Ovary (tissue), 9 donors: ENCODE measurements around the gene CARF. TPM values are rescaled to one million over a fixed set of nuclear protein-coding genes. Genes with fewer than 3 reads are reported as not detected.

ENCODE experiments used
- DNase-seq, 5 donors: peaks; one replicate each; pipeline ENCODE4 v3.0.0-alpha.2; 2019 to 2020
- H3K27ac ChIP-seq, 2 donors: fragments of 200-600 bp; one replicate each; pipeline versions ENCODE4 v1.5.1 to v1.8.0; 2019 to 2022
- H3K27me3 ChIP-seq: fragments of 200-600 bp; one replicate; pipeline ENCODE4 v1.8.0; 2022
- H3K36me3 ChIP-seq: fragments of 200-600 bp; sonication (generic); one replicate; pipeline ENCODE4 v1.5.1; 2019
- H3K4me1 ChIP-seq: one replicate; pipeline ENCODE4 v1.8.1; 2013; ENCODE audit warnings: mild to moderate bottlenecking, moderate library complexity; ENCODE audit not compliant: insufficient read depth
- H3K4me3 ChIP-seq: fragments of 200-600 bp; sonication (generic); one replicate; pipeline ENCODE4 v1.5.1; 2017
- H3K9me3 ChIP-seq, 2 donors: fragments of 200-600 bp in 1 of 2; sonication (generic) in 1 of 2; one replicate each; pipeline versions ENCODE4 v1.5.1 to v1.8.1; 2013 to 2019; ENCODE audit warnings: mild to moderate bottlenecking in 1 of 2, moderate library complexity in 1 of 2
- EP300 ChIP-seq: sonication (generic); formaldehyde crosslinking; IDR thresholded peaks from one replicate; pipeline ENCODE4 v1.6.1; 2017; ENCODE audit warnings: antibody characterized with exemption
- POLR2A ChIP-seq: fragments of 450-650 bp; IDR thresholded peaks from one replicate; pipeline ENCODE4 v1.6.1; 2017; ENCODE audit warnings: antibody characterized with exemption, mild to moderate bottlenecking, moderate library complexity
- WGBS, 3 donors: extraction: QIAGEN DNeasy Blood & Tissue Kit in 1 of 3; methylation state at CpG; one replicate each; pipeline versions ENCODE4 v1.1.5 to v1.1.7; 2013 to 2017; 5-methylcytosine and 5-hydroxymethylcytosine counted together
- intact Hi-C, 4 donors: fragments of 100-400 bp; cut with DNase I; formaldehyde crosslinking; loops; one replicate each; pipeline versions ENCODE4 v1.11.0 to v1.15.1; 2022 to 2023
- polyA plus RNA-seq, 2 donors: library from polyadenylated mRNA; stranded (reverse); fragments of 200-250 nt in 1 of 2; fragments of 350-450 nt in 1 of 2; fragmentation: Illumina TruSeq in 1 of 2; extraction: RNeasy Lipid Tissue Mini Kit (QIAGEN cat#74804) in 1 of 2; gene quantifications; one replicate each; pipeline ENCODE4 v1.2.3, GENCODE V29; 2013 to 2014
- total RNA-seq, 7 donors: library from RNA; depleted of rRNA in 2 of 7; stranded (reverse); fragments of >200 nt in 2 of 7; fragmentation: NEBNext Ultra II Directional in 3 of 7; extraction: Animal tissue kit (Norgen Biotek cat#: 25700) in 3 of 7; gene quantifications; one replicate each; pipeline versions ENCODE4 v1.1.0 to v1.2.4, GENCODE V29; 2016 to 2023
- TF ChIP-seq, protein P1 (sequence below), 3 donors: fragments of 450-650 bp in 2 of 3; fragments of 200-600 bp in 1 of 3; IDR thresholded peaks; one replicate each; pipeline versions ENCODE4 v1.5.1 to v1.8.0; 2016 to 2022; ENCODE audit warnings: antibody characterized with exemption in 3 of 3, mild to moderate bottlenecking in 1 of 3
- donor health status: DM: no; HTN: no; CAD: no; lungs with moderate emphysema.
- donor health status: DM: no; HTN: no; CAD: no.
- donor health status: Bipolar disorder and iron deficiency.
- donor health status: DM: yes; HTN: yes; CAD: no.
- donor health status: DM: no; HTN: no; CAD: no.
- donor health status: DM: yes; HTN: yes; CAD: no.

CARF gene
- total and polyA plus RNA-seq, 9 donors, result 4.4 to 15.5 (median 12.3) TPM

DNA sequence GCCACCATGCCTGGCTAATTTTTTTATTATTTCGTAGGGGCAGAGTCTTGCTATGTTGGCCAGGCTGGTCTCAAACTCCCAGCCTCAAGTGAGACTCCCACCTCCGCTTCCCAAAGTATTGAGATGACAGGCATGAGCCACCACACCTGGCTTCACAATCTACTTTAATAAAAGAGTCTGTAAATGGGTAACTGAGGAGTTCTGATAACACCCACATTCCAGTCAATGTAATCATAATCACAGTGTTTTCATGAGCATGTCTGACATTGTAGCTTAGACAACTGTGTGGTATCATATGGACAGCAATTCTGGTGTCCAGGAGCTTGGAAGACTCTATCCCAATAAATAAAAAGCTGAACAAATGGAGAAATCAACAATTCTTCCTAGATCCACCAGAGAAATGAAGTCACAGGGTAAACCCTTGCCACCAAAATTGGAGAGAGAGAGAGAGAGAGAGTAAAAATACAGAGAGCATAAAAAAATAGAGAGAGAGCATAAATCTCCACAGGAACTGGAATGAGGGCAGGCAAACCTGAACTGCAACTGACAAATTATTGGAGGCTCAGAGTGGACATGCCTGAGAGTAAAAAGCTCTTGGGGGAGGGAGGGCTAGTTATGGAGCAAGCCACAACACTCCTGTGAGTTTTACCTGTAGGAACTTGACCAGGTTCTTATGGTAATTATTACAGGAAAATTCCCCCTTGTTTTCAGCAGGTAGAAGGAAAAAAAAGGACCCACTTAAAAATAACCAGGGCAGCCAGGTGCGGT lies 90.2 kb downstream of the CARF start:
- no peak overlapping the region for H3K27ac ChIP-seq
- 89 to 92% (median 90%) methylated on average over 3 of the region's 3 CpGs for WGBS, 3 donors
- no peak overlapping the region for H3K4me3 ChIP-seq
- no peaks in the 10 kb centered on the region for H3K9me3 ChIP-seq
- no peak for DNase-seq
- H3K36me3 ChIP-seq, result no peaks in the 10 kb centered on the region
- intact Hi-C loops, result no loop called here
- H3K4me1 ChIP-seq, result no peaks in the 10 kb centered on the region
- TF ChIP-seq POLR2A, result no peak
- TF ChIP-seq, protein P1, sequence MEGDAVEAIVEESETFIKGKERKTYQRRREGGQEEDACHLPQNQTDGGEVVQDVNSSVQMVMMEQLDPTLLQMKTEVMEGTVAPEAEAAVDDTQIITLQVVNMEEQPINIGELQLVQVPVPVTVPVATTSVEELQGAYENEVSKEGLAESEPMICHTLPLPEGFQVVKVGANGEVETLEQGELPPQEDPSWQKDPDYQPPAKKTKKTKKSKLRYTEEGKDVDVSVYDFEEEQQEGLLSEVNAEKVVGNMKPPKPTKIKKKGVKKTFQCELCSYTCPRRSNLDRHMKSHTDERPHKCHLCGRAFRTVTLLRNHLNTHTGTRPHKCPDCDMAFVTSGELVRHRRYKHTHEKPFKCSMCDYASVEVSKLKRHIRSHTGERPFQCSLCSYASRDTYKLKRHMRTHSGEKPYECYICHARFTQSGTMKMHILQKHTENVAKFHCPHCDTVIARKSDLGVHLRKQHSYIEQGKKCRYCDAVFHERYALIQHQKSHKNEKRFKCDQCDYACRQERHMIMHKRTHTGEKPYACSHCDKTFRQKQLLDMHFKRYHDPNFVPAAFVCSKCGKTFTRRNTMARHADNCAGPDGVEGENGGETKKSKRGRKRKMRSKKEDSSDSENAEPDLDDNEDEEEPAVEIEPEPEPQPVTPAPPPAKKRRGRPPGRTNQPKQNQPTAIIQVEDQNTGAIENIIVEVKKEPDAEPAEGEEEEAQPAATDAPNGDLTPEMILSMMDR (IDR thresholded peaks at IDR 0.05), result no peak
- TF ChIP-seq EP300, result no peak
- H3K27me3 ChIP-seq, result no peaks in the 10 kb centered on the region

DNA sequence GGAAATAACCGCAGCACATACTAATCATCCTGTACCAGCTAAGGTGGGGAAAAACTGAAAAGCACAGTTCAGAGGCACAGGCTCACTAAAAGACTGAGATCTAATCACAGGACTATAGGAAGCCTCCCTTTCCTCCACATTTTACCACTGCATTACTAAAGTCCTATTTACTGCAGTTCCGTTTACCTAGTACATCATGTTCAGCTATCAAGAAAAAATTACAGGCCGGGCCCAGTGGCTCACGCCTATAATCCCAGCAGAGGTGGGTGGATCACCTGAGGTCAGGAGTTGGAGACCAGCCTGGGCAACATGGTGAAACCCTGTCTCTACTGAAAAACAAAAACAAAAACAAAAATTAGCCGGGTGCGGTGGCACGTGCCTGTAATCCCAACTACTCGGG lies 91.6 kb downstream of the CARF start:
- TF ChIP-seq, protein P1 (IDR thresholded peaks at IDR 0.05), result no peak
- no peak for TF ChIP-seq POLR2A
- no peak for TF ChIP-seq EP300
- intact Hi-C loops, result no loop called here
- H3K9me3 ChIP-seq, result no peaks in the 10 kb centered on the region
- 91 to 94% (median 93%) methylated on average over 8 of the region's 8 CpGs for WGBS, 3 donors
- H3K27ac ChIP-seq, result no peak overlapping the region
- H3K4me1 ChIP-seq, result no peaks in the 10 kb centered on the region
- no peaks in the 10 kb centered on the region for H3K27me3 ChIP-seq
- no peak overlapping the region for H3K4me3 ChIP-seq
- H3K36me3 ChIP-seq, result no peaks in the 10 kb centered on the region
- DNase-seq, result no peak

DNA sequence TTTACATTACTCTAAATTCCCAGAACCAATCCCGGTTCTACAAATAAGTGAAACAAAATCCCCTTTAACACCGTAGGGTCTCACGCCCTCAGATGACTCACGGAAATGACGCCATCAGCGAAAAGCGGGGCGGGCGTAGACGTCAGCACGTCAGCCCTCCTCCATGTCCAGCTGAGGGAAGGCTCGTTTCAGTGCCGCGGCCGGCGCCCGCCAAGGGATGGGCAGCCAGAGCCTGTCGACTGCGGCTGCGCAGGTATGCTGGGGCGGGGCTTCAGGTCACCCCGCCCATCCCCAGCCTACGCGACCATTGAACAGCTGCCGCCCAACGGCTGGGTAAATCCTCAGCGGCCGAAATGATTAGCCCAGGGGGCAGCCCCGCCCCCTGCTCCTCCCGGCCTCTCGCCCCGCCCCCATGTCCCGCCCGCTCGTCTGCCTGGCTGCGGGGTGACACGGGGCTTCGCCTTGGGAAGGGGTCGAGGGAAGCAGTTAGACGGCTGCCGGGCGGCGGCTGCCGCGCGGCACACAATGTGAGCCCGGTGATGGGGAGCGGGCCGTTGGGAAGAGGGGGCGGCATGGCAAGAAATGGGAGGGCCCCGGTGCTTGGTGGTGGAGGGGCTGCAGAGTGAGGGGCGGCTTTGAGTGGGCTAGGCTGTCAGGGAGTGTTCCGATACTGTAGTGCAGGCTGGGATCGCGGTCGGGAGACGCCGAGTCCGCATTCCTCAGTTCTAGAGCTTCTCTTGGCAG lies 102.6 kb downstream of the CARF start, which contains the start of gene NBEAL1:
Gene NBEAL1 (plus strand): TSS at position 420 of the 744 bp plus-strand sequence. CDS start 1,510 bp downstream, outside the sequence.
- WGBS, 3 donors, result 0 to 1% (median 1%) methylated on average over 32 to 59 of the region's 59 CpGs
- Histone ChIP-seq H3K36me3 (no peaks in the 10 kb centered on the region), H3K27me3 (no peaks in the 10 kb centered on the region), H3K27ac (peak within 1 kb of the TSS; percentile 86 to 91), H3K4me3 (peak within 1 kb of the TSS; percentile 96), H3K4me1 (no peaks in the 10 kb centered on the region), H3K9me3 (no peaks in the 10 kb centered on the region)
- TF ChIP-seq EP300 (peak; percentile 90), POLR2A (peak; percentile 83)
- TF ChIP-seq, protein P1 (IDR thresholded peaks at IDR 0.05), result no peak
- peak; percentile 98 to 99 (median 99) for DNase-seq
- intact Hi-C loops, result no loop called here

- peak overlapping the region; percentile 96 for H3K4me3 ChIP-seq
- no peak for DNase-seq
- H3K9me3 ChIP-seq, result no peaks in the 10 kb centered on the region
- H3K27me3 ChIP-seq, result no peaks in the 10 kb centered on the region
- TF ChIP-seq POLR2A, result no peak
- TF ChIP-seq, protein P1 (IDR thresholded peaks at IDR 0.05), result no peak
- intact Hi-C loops, result no loop called here
- no peak overlapping the region for H3K27ac ChIP-seq
- WGBS, 3 donors, result 36 to 53% (median 52%) methylated on average over 3 of the region's 3 CpGs
- H3K4me1 ChIP-seq, result peaks cover 1% of the 10 kb centered on the region
- H3K36me3 ChIP-seq, result no peaks in the 10 kb centered on the region
Observed at GRCh38 chr2:203016716-203017115, 104.6 kb downstream of the CARF start.
